GM18502 (cell line): Measurements from ENCODE around the gene IGF2BP1.
"Not testable (repeated sequence)": the region's sequence is repeated elsewhere in the genome, so short reads cannot be mapped to it uniquely, and the experiment has no call there.

Experiments used
- ATAC-seq: cut with Tn5 transposase; IDR thresholded peaks from one replicate; pipeline ENCODE4 v1.9.1; 2021; ENCODE audit warnings: mild to moderate bottlenecking; ENCODE audit not compliant: unreplicated experiment, poor library complexity

The IGF2BP1 gene

DNA sequence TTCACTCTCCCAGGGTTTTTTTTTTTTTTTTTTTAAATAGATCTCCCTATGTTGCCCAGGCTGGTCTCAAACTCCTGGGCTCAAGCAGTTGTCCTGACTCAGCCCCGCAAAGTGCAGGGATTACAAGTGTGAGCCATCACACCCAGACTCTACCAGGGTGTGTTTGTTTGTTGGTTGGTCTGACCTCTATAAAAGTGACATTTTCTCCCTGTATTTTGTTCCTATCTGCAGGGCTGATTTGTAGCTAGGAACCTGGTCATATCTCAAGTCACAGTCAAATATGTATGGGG lies 89.1 kb downstream of the IGF2BP1 start:
- ATAC-seq: no peak

DNA sequence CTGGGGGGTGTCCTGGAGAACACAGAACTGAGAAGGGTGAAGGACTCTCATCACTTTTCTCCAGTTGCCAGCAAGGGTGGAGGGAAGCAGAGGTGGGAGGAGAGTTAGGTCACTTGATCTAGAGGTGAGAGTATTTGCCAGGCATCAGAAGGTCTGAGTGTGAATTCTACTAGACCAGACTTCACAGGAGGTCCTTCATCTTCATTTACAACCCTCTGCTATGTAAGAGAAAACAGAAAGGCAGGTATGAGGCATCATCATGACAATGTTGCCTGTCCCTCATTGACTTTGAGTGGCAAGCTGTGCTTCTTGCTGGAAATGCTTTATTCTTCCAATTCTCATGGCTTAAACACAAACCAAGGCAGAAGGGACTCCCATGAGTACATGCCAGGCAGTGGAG lies 89.5 kb downstream of the IGF2BP1 start:
- no peak for ATAC-seq

DNA sequence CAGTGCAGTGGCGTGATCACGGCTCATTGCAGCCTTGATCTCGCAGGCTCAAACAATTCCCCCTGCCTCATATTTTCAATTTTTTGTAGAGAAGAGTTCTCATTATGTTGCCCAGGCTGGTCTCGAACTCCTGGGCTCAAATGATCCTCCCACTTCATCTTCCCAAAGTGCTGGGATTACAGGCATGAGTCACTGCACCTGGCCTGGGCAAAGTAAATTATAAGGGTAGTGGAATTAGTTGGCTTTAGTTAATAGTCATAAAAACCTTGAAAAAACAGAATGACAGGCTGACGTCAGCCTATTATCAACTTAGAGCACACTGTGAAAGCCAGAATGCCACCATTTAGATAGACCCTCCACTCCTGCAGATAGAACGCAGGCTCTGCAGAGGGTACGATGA lies 91.9 kb downstream of the IGF2BP1 start:
- no peak for ATAC-seq

DNA sequence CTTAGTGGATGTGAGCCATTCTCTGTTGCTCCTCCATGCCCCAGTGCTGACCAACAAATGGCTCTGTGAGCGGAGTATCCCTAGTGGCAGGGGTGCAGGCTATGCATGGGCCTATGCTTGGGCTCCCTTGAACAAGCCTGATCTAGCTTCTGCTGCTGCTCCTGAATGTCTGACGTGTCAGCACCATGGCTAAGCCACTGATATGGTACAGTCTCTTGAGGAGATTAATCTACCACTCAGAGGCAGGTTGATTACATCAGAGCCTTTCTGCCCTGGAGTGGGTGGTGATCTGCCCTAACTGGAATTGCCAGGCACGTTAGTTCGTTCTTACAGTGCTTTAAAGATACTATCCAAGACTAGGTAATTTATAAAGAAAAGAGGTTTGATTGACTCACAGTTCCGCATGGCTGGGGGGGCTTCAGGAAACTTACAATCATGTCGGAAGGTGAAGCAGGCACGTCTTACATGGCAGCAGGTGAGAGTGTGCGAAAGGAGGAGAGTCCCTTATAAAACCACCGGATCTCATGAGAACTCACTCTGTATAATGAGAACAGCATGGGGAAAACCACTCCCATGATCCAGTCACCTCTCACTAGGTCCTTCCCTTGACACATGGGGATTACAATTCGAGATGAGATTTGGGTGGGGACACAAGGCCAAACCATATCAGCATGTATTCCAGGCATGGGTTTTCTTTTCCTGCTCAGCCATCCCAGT lies 93.9 kb downstream of the IGF2BP1 start:
- no peak for ATAC-seq

DNA sequence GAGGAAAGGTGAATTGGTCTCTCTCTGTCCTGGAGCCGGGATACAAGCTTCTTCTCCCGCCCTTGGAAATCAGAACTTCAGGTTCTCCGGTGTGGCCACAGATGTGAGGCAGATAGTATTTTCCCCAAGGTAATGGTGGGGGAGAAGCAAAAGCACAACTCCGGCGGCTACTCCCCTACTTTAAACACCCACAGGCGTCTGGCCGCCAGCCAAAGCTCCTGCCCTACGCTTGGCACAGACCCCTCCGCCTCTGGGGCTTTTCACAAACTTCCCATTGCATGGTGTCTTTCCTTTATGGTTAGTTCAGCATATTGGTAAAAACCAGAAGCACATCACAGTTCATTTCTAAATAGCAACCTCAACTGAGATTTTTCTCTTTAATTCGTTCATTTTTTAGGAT lies 95.9 kb downstream of the IGF2BP1 start:
- ATAC-seq: no peak

DNA sequence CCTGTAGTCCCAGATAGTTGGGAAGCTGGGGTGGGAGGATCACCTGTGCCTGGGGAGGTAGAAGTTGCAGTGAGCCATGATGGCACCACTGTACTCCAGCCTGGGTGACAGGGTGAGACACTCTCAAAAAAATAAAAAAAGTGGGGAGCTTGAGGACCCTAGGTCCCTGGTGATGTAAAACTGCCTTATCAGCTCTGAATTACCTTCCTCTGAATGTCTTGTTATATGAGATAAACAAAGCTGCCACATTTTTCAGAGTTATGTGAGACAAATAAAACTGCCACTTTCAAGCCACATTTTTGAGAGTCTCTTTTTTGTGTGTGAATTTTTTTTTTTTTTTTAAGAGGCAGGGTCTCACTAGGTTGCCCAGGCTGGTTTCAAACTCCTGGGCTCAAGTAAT lies 103.4 kb downstream of the IGF2BP1 start:
- no peak for ATAC-seq

DNA sequence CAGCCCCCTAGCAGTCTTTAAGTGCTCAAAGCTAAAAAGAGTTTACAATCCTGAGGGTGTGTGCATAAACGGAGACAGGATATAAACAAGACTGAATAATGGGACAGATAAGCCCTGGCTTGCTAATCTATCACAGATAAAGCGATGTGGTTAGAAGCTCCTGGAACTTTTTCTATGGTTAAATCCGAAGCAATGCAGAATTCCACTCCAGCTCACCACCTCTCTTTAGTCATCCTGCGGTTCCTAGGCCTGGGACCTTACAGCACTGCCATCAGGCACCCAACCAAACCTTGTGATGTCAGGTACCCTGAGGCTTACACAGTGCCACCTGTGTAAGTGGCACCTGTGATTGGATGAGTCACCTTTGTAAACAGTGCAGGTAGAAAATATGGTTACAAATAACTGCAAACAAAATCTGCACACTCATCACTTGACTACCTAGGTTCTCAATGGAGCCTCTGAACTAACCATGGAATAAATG lies 103.9 kb downstream of the IGF2BP1 start:
- ATAC-seq: no peak

DNA sequence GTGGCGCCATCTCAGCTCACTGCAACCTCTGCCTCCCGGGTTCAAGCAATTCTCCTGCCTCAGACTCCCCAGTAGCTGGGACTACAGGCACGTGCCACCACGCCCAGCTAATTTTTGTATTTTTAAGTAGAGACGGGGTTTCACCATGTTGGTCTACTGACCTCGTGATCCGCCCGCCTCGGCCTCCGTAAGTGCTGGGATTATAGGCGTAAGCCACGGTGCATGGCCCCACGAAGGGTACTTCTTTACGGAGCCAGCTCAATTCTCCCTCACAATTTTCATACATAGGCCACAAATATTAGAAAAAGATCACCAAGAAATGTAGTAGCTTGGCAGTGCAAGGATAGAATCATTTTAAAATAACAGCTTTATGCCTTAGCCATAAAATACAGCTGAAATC lies 106.2 kb downstream of the IGF2BP1 start:
- ATAC-seq: not testable (repeated sequence)

DNA sequence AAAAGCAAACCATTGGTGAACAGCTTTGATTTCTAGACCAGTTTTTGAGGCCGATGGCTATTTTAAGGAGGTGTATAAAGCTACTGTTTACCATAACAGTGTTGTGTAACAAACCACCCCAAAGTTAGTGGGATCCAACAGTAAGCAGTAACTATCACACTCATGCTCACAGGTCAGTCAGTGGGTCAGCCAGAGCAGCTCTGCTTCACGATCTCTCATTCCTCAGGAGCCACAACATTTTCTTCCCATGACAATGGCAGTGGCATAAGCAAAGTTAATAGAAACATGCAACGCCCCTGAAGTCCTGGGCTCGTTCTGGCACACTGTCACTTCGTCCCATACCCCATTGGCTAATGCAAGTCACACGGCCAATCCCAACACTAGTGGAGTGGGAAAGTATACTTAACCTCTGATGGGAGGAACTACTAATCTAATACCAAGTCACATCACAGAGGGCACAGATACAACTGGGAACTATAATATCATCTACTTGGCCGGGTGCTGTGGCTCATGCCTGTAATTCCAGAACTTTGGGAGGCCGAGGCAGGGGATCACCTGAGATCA lies 107.4 kb downstream of the IGF2BP1 start:
- ATAC-seq: no peak
